HEK293 (cell line): ENCODE results near the gene PROSER2.

ENCODE experiments used
- CTCF ChIA-PET: fragments of 350-600 bp; formaldehyde crosslinking; extraction: SDS; loops from one replicate; lab custom pipeline; 2021; ENCODE audit warnings: antibody characterized with exemption; lab: Yijun Ruan, JAX
- POLR2A ChIA-PET: fragments of 300-600 bp; formaldehyde crosslinking; extraction: SDS; loops from one replicate; lab custom pipeline; 2020; ENCODE audit warnings: antibody characterized with exemption, inconsistent platforms; lab: Yijun Ruan, JAX
- H3K27ac ChIP-seq: fragments of 200-500 bp; sonication (Bioruptor generic); 2 replicates; pipeline ENCODE4 v1.5.1; 2014; ENCODE audit warnings: low read depth, low read length, control low read depth, inconsistent platforms; ENCODE audit errors: extremely low read depth
- H3K36me3 ChIP-seq, 2 experiments: fragments of 200-500 bp in 1 of 2; sonication (Bioruptor generic) in 1 of 2; 1 replicate in 1 of 2; 2 replicates in 1 of 2; pipeline ENCODE4 v1.5.1; 2014 to 2017; ENCODE audit warnings: inconsistent platforms in 2 of 2, low read length in 2 of 2; ENCODE audit not compliant: control insufficient read depth in 2 of 2, insufficient read depth in 1 of 2
- H3K4me1 ChIP-seq: fragments of 200-500 bp; sonication (Bioruptor generic); 2 replicates; pipeline ENCODE4 v1.5.1; 2014; ENCODE audit warnings: mild to moderate bottlenecking, low read length, inconsistent platforms; ENCODE audit not compliant: control insufficient read depth, insufficient read depth
- H3K4me3 ChIP-seq: 2 replicates; pipeline ENCODE4 v1.5.1; 2011; ENCODE audit warnings: low read depth, mild to moderate bottlenecking, control low read depth, low read length, moderate library complexity
- H3K9me3 ChIP-seq: fragments of 200-500 bp; sonication (Bioruptor generic); 2 replicates; pipeline ENCODE4 v1.5.1; 2014; ENCODE audit warnings: low read depth, low read length, inconsistent platforms; ENCODE audit not compliant: control insufficient read depth, insufficient read depth
- BCL11A ChIP-seq: fragments of 450-650 bp; formaldehyde crosslinking; IDR thresholded peaks from 2 replicates; pipeline ENCODE4 v1.5.1; 2016; ENCODE audit warnings: low read depth, missing biosample characterization, missing genetic modification characterization
- BCL11B ChIP-seq: fragments of 450-650 bp; formaldehyde crosslinking; IDR thresholded peaks from 2 replicates; pipeline ENCODE4 v1.5.1; 2016; ENCODE audit warnings: low read depth, missing biosample characterization, missing genetic modification characterization
- CTCF ChIP-seq: fragments of 450-650 bp; formaldehyde crosslinking; IDR thresholded peaks from 2 replicates; pipeline ENCODE4 v1.5.1; 2016; ENCODE audit warnings: missing biosample characterization, missing genetic modification characterization
- GFI1B ChIP-seq: fragments of 450-650 bp; formaldehyde crosslinking; IDR thresholded peaks from 2 replicates; pipeline ENCODE4 v1.5.1; 2016; ENCODE audit warnings: missing biosample characterization, missing genetic modification characterization
- KLF8 ChIP-seq: fragments of 450-650 bp; formaldehyde crosslinking; IDR thresholded peaks from 2 replicates; pipeline ENCODE4 v1.5.1; 2016; ENCODE audit warnings: missing biosample characterization, missing genetic modification characterization
- OSR2 ChIP-seq: fragments of 450-650 bp; formaldehyde crosslinking; IDR thresholded peaks from 2 replicates; pipeline ENCODE4 v1.5.1; 2016; ENCODE audit warnings: missing biosample characterization, missing genetic modification characterization
- PRDM1 ChIP-seq: fragments of 450-650 bp; formaldehyde crosslinking; IDR thresholded peaks from 2 replicates; pipeline ENCODE4; 2016; ENCODE audit warnings: missing biosample characterization, missing genetic modification characterization
- ZIC2 ChIP-seq: fragments of 450-650 bp; formaldehyde crosslinking; IDR thresholded peaks from 2 replicates; pipeline ENCODE4 v1.5.1; 2016; ENCODE audit warnings: missing biosample characterization, missing genetic modification characterization
- ZNF140 ChIP-seq: fragments of 450-650 bp; formaldehyde crosslinking; IDR thresholded peaks from 2 replicates; pipeline ENCODE4 v1.5.1; 2016; ENCODE audit warnings: missing biosample characterization, missing genetic modification characterization
- ZNF169 ChIP-seq: fragments of 450-650 bp; formaldehyde crosslinking; IDR thresholded peaks from 2 replicates; pipeline ENCODE4 v1.5.1; 2016; ENCODE audit warnings: missing biosample characterization, missing genetic modification characterization
- ZNF184 ChIP-seq: fragments of 450-650 bp; IDR thresholded peaks from 2 replicates; pipeline ENCODE4 v1.5.1; 2018; ENCODE audit warnings: missing biosample characterization, mild to moderate bottlenecking, missing genetic modification characterization
- ZNF214 ChIP-seq: fragments of 450-650 bp; formaldehyde crosslinking; IDR thresholded peaks from 2 replicates; pipeline ENCODE4 v1.5.1; 2017; ENCODE audit warnings: missing biosample characterization, mild to moderate bottlenecking, missing genetic modification characterization, borderline replicate concordance
- ZNF518A ChIP-seq: fragments of 450-650 bp; formaldehyde crosslinking; conservative IDR thresholded peaks from 2 replicates; pipeline ENCODE4 v1.5.1; 2016; ENCODE audit warnings: low read depth, missing biosample characterization, missing genetic modification characterization
- ZNF529 ChIP-seq: fragments of 450-650 bp; formaldehyde crosslinking; IDR thresholded peaks from 2 replicates; pipeline ENCODE4 v1.5.1; 2017; ENCODE audit warnings: missing genetic modification characterization, missing biosample characterization; ENCODE audit not compliant: insufficient replicate concordance
- ZNF843 ChIP-seq: fragments of 450-650 bp; formaldehyde crosslinking; IDR thresholded peaks from 2 replicates; pipeline ENCODE4 v1.5.1; 2016; ENCODE audit warnings: missing biosample characterization, missing genetic modification characterization
- ZSCAN16 ChIP-seq: fragments of 450-650 bp; formaldehyde crosslinking; IDR thresholded peaks from 2 replicates; pipeline ENCODE4 v1.5.1; 2016; ENCODE audit warnings: missing biosample characterization, missing genetic modification characterization
- TF ChIP-seq, protein P1 (sequence below): fragments of 450-650 bp; formaldehyde crosslinking; IDR thresholded peaks from 2 replicates; pipeline ENCODE4 v1.5.1; 2016; ENCODE audit warnings: missing biosample characterization, missing genetic modification characterization
- TF ChIP-seq, protein P2 (sequence below): fragments of 450-650 bp; formaldehyde crosslinking; IDR thresholded peaks from 2 replicates; pipeline ENCODE4 v1.5.1; 2016; ENCODE audit warnings: missing biosample characterization, missing genetic modification characterization, borderline replicate concordance

Gene PROSER2

GRCh38 chr10:11908536-11908935 is 85.4 kb downstream of the PROSER2 start (continued):
- TF ChIP-seq, protein P1, sequence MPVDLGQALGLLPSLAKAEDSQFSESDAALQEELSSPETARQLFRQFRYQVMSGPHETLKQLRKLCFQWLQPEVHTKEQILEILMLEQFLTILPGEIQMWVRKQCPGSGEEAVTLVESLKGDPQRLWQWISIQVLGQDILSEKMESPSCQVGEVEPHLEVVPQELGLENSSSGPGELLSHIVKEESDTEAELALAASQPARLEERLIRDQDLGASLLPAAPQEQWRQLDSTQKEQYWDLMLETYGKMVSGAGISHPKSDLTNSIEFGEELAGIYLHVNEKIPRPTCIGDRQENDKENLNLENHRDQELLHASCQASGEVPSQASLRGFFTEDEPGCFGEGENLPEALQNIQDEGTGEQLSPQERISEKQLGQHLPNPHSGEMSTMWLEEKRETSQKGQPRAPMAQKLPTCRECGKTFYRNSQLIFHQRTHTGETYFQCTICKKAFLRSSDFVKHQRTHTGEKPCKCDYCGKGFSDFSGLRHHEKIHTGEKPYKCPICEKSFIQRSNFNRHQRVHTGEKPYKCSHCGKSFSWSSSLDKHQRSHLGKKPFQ (tag by site-specific recombination) = no peak
- TF ChIP-seq, all 188 proteins: peak for 0

DNA sequence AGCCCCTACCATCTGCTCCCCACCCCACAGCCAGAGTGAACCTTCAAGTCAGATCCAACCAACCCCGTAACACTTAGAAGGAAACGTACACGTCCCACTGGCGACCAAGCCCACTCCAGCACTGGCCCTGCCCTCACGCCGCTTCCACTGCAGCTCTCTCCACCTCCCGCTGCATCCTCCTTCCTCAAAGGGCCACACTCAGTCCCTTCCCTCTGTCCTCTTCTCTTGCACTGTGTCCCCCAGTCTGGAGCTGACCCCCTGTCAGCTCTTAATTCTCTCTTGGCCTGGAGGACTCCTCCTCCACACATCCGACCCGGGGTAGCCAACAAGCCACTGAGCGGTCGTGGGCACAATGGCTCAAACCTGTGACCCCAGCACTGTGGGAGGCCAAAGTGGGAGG is 85.8 kb downstream of the PROSER2 start:
- no peak overlapping the region for H3K27ac ChIP-seq
- ChIA-PET POLR2A (no interaction called here), CTCF (no interaction called here)
- H3K36me3 ChIP-seq = no peaks in the 10 kb centered on the region
- H3K9me3 ChIP-seq = no peaks in the 10 kb centered on the region
- no peak for TF ChIP-seq OSR2 (tag by site-specific recombination)
- TF ChIP-seq ZNF843 (tag by site-specific recombination) = no peak
- no peak for TF ChIP-seq BCL11B (tag by site-specific recombination)
- TF ChIP-seq GFI1B (tag by site-specific recombination) = no peak
- TF ChIP-seq ZNF169 (tag by site-specific recombination) = no peak
- no peak for TF ChIP-seq ZNF529 (tag by site-specific recombination)
- no peak for TF ChIP-seq KLF8
- H3K4me3 ChIP-seq = no peak overlapping the region
- H3K4me1 ChIP-seq = no peaks in the 10 kb centered on the region

- H3K27ac ChIP-seq = no peak overlapping the region
- H3K4me1 ChIP-seq = no peaks in the 10 kb centered on the region
- no peak overlapping the region for H3K4me3 ChIP-seq
- no peaks in the 10 kb centered on the region for H3K9me3 ChIP-seq
- no peaks in the 10 kb centered on the region for H3K36me3 ChIP-seq
- CTCF ChIA-PET = no interaction called here
- POLR2A ChIA-PET = no interaction called here
- TF ChIP-seq ZIC2 (tag by site-specific recombination) (peak; percentile 64), ZNF214 (tag by site-specific recombination) (no peak)
These were observed 86.5 kb downstream of the PROSER2 start for GRCh38 chr10:11909618-11910017.

- H3K4me3 ChIP-seq = no peak overlapping the region
- CTCF ChIA-PET = no interaction called here
- no peaks in the 10 kb centered on the region for H3K36me3 ChIP-seq
- H3K4me1 ChIP-seq = no peaks in the 10 kb centered on the region
- POLR2A ChIA-PET = no interaction called here
- H3K9me3 ChIP-seq = no peaks in the 10 kb centered on the region
- no peak overlapping the region for H3K27ac ChIP-seq
- no peak for TF ChIP-seq ZSCAN16 (tag by site-specific recombination)
- no peak for TF ChIP-seq BCL11A (tag by site-specific recombination)
- no peak for TF ChIP-seq ZNF140 (tag by site-specific recombination)
- TF ChIP-seq, protein P2, sequence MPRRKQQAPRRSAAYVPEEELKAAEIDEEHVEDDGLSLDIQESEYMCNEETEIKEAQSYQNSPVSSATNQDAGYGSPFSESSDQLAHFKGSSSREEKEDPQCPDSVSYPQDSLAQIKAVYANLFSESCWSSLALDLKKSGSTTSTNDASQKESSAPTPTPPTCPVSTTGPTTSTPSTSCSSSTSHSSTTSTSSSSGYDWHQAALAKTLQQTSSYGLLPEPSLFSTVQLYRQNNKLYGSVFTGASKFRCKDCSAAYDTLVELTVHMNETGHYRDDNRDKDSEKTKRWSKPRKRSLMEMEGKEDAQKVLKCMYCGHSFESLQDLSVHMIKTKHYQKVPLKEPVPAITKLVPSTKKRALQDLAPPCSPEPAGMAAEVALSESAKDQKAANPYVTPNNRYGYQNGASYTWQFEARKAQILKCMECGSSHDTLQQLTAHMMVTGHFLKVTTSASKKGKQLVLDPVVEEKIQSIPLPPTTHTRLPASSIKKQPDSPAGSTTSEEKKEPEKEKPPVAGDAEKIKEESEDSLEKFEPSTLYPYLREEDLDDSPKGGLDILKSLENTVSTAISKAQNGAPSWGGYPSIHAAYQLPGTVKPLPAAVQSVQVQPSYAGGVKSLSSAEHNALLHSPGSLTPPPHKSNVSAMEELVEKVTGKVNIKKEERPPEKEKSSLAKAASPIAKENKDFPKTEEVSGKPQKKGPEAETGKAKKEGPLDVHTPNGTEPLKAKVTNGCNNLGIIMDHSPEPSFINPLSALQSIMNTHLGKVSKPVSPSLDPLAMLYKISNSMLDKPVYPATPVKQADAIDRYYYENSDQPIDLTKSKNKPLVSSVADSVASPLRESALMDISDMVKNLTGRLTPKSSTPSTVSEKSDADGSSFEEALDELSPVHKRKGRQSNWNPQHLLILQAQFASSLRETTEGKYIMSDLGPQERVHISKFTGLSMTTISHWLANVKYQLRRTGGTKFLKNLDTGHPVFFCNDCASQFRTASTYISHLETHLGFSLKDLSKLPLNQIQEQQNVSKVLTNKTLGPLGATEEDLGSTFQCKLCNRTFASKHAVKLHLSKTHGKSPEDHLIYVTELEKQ = no peak
- no peak for TF ChIP-seq CTCF (tag by site-specific recombination)
- TF ChIP-seq ZNF184 (tag by site-specific recombination) = no peak
- no peak for TF ChIP-seq ZNF518A (tag by site-specific recombination)
- TF ChIP-seq PRDM1 (tag by site-specific recombination) = no peak
These were observed 86.9 kb downstream of the PROSER2 start for GRCh38 chr10:11910102-11910501.
